ENCODE data around the gene CCDC160.
"Not testable (repeated sequence)": the region's sequence is repeated elsewhere in the genome, so short reads cannot be mapped to it uniquely, and the experiment has no call there.

CCDC160 gene

GRCh38 chrX:134236626-134237614 lies at the start of gene CCDC160:
Gene CCDC160 (plus strand): TSS chrX:134237182. CDS start chrX:134244801, 7,619 bp downstream.
- H3K27ac ChIP-seq = no peak within 1 kb of the TSS

GRCh38 chrX:134191281-134191680 lies 45.7 kb upstream of the CCDC160 start:
- Histone ChIP-seq H3K27ac (no peak overlapping the region), H3K4me3 (no peak overlapping the region)

More at GRCh38 chrX:134236626-134237614, at the start of gene CCDC160:
- H3K4me3 ChIP-seq = peak within 1 kb of the TSS in 6 of 7 experiments; percentile 9 to 29 (median 18)

GRCh38 chrX:134194915-134195314 lies 42.1 kb upstream of the CCDC160 start:
- H3K4me3 ChIP-seq = no peak overlapping the region
- no peak overlapping the region for H3K27ac ChIP-seq

- Histone ChIP-seq H3K4me3 (no peak overlapping the region), H3K27ac (no peak overlapping the region)
Observed at GRCh38 chrX:134202561-134202960, 34.4 kb upstream of the CCDC160 start.

GRCh38 chrX:134206221-134206620 lies 30.8 kb upstream of the CCDC160 start:
- H3K4me3 ChIP-seq = no peak overlapping the region
- H3K27ac ChIP-seq = no peak overlapping the region

- Histone ChIP-seq H3K4me3 (no peak overlapping the region), H3K27ac (no peak overlapping the region)
Observed at GRCh38 chrX:134210465-134210864, 26.5 kb upstream of the CCDC160 start.

- Histone ChIP-seq H3K4me3 (no peak overlapping the region), H3K27ac (no peak overlapping the region)
Observed at GRCh38 chrX:134235236-134235635, 1.7 kb upstream of the CCDC160 start.

- H3K4me3 ChIP-seq = not testable (repeated sequence)
Observed at GRCh38 chrX:134238144-134238543, 1.2 kb downstream of the CCDC160 start.

GRCh38 chrX:134239016-134239415 lies 2.0 kb downstream of the CCDC160 start:
- no peak overlapping the region for H3K4me3 ChIP-seq
- no peak overlapping the region for H3K27ac ChIP-seq

More at GRCh38 chrX:134238144-134238543, 1.2 kb downstream of the CCDC160 start:
- H3K27ac ChIP-seq = not testable (repeated sequence)

- Histone ChIP-seq H3K4me3 (no peak overlapping the region), H3K27ac (no peak overlapping the region)
Observed at GRCh38 chrX:134240209-134240608, 3.2 kb downstream of the CCDC160 start.

GRCh38 chrX:134241960-134242619 lies 5.1 kb downstream of the CCDC160 start:
- Histone ChIP-seq H3K4me3 (no peak overlapping the region), H3K27ac (no peak overlapping the region)

- H3K4me3 ChIP-seq = no peak overlapping the region
- H3K27ac ChIP-seq = no peak overlapping the region
Observed at GRCh38 chrX:134244043-134244442, 7.1 kb downstream of the CCDC160 start.

GRCh38 chrX:134246282-134246681 lies 9.3 kb downstream of the CCDC160 start:
- no peak overlapping the region for H3K4me3 ChIP-seq
- H3K27ac ChIP-seq = no peak overlapping the region

- no peak overlapping the region for H3K27ac ChIP-seq
- no peak overlapping the region for H3K4me3 ChIP-seq
Observed at GRCh38 chrX:134247492-134247891, 10.5 kb downstream of the CCDC160 start.

GRCh38 chrX:134249241-134249640 lies 12.3 kb downstream of the CCDC160 start:
- H3K27ac ChIP-seq = no peak overlapping the region
- H3K4me3 ChIP-seq = no peak overlapping the region

GRCh38 chrX:134251241-134251640 lies 14.3 kb downstream of the CCDC160 start:
- Histone ChIP-seq H3K4me3 (no peak overlapping the region), H3K27ac (no peak overlapping the region)

GRCh38 chrX:134254511-134254910 lies 17.5 kb downstream of the CCDC160 start:
- H3K27ac ChIP-seq = no peak overlapping the region
- H3K4me3 ChIP-seq = no peak overlapping the region

- Histone ChIP-seq H3K27ac (no peak overlapping the region), H3K4me3 (no peak overlapping the region)
Observed at GRCh38 chrX:134255555-134255954, 18.6 kb downstream of the CCDC160 start.

GRCh38 chrX:134256684-134257083 lies 19.7 kb downstream of the CCDC160 start:
- no peak overlapping the region for H3K27ac ChIP-seq
- no peak overlapping the region for H3K4me3 ChIP-seq

- no peak overlapping the region for H3K4me3 ChIP-seq
- no peak overlapping the region for H3K27ac ChIP-seq
Observed at GRCh38 chrX:134258202-134258601, 21.2 kb downstream of the CCDC160 start.

GRCh38 chrX:134285934-134286333 lies 49.0 kb downstream of the CCDC160 start:
- not testable (repeated sequence) for H3K27ac ChIP-seq, H3K4me3 ChIP-seq
